HepG2 (cell line): ENCODE results near the gene ST6GALNAC3. TPM values are rescaled to one million over a fixed set of nuclear protein-coding genes. Genes with fewer than 3 reads are reported as not detected.

Source experiments
- ATAC-seq: fragments of 200-7000 bp; cut with Tn5 transposase; 3 replicates; pipeline ENCODE4 v1.9.1; 2020; ENCODE audit warnings: mild to moderate bottlenecking, moderate library complexity
- BruUV-seq: library from RNA; stranded (reverse); fragments of 400-500 nt; replicated peaks from 2 replicates; lab custom pipeline; 2021; lab: Mats Ljungman, UMichigan
- CTCF ChIA-PET: fragments of 300-600 bp; formaldehyde crosslinking; extraction: SDS; loops from one replicate; lab custom pipeline; 2021; ENCODE audit warnings: low total read pairs, inconsistent platforms, low intra/inter-chr PET ratio; lab: Yijun Ruan, JAX
- POLR2A ChIA-PET: fragments of 350-600 bp; sonication (Branson Sonifier 250); formaldehyde crosslinking; loops from one replicate; lab custom pipeline; 2020; ENCODE audit warnings: antibody characterized with exemption, inconsistent platforms; lab: Yijun Ruan, JAX
- DNase-seq: peaks from one replicate; pipeline ENCODE4 v3.0.0-alpha.2; 2015; ENCODE audit warnings: low spot score
- FAIRE-seq: peaks from 3 replicates; lab custom pipeline; 2011; peaks lifted over from hg19 to GRCh38; lab: Jason Lieb, UNC
- H2AFZ ChIP-seq: one replicate; pipeline ENCODE4 v1.6.1; 2011; ENCODE audit warnings: low read length, inconsistent platforms
- H3K27ac ChIP-seq: fragments of 300-600 bp; 3 replicates; pipeline ENCODE4 v1.8.0; 2011; ENCODE audit warnings: mixed run types, mild to moderate bottlenecking, mixed read lengths, low read length, inconsistent platforms; ENCODE audit not compliant: insufficient read depth; ENCODE audit errors: extremely low read length
- H3K27me3 ChIP-seq, 2 experiments: fragments of 200-600 bp in 1 of 2; 2 replicates in 1 of 2; 3 replicates in 1 of 2; pipeline versions ENCODE4 v1.6.0 to v1.8.0; 2011; ENCODE audit warnings: low read length in 2 of 2, mild to moderate bottlenecking in 2 of 2, moderate library complexity in 2 of 2, inconsistent platforms in 1 of 2; ENCODE audit not compliant: insufficient read depth in 2 of 2, control insufficient read depth in 1 of 2
- H3K36me3 ChIP-seq, 2 experiments: fragments of 200-600 bp in 1 of 2; replicated peaks in 1 of 2; 2 replicates in 1 of 2; 3 replicates in 1 of 2; pipeline versions ENCODE4 v1.5.1 to v1.8.0; 2011; ENCODE audit warnings: low read length in 2 of 2, inconsistent platforms in 1 of 2; ENCODE audit not compliant: insufficient read depth in 2 of 2, control insufficient read depth in 1 of 2
- H3K4me1 ChIP-seq: 2 replicates; pipeline ENCODE4 v1.5.1; 2012; ENCODE audit warnings: low read length, inconsistent platforms; ENCODE audit not compliant: insufficient read depth
- H3K4me2 ChIP-seq: 2 replicates; pipeline ENCODE4 v1.6.0; 2011; ENCODE audit warnings: low read depth, low read length, inconsistent platforms
- H3K4me3 ChIP-seq, 3 experiments: fragments of 200-600 bp in 1 of 3; sonication (generic), shearing (Covaris generic) in 1 of 3; replicated peaks in 1 of 3; 2 replicates each; pipeline ENCODE4 v1.5.1; 2011 to 2016; ENCODE audit warnings: low read length in 3 of 3, inconsistent platforms in 2 of 3, low read depth in 2 of 3, mild to moderate bottlenecking in 2 of 3, control low read depth in 1 of 3, mixed read lengths in 1 of 3; ENCODE audit not compliant: insufficient read depth in 1 of 3
- H3K79me2 ChIP-seq: one replicate; pipeline ENCODE4 v1.6.1; 2011; ENCODE audit warnings: low read length, inconsistent platforms; ENCODE audit not compliant: insufficient read depth
- H3K9ac ChIP-seq: 2 replicates; pipeline ENCODE4 v1.6.0; 2011; ENCODE audit warnings: mild to moderate bottlenecking, low read depth, low read length, inconsistent platforms; ENCODE audit not compliant: insufficient read depth
- H3K9me3 ChIP-seq: 2 replicates; pipeline ENCODE4 v1.5.1; 2012; ENCODE audit warnings: mild to moderate bottlenecking, low read length
- H4K20me1 ChIP-seq: 2 replicates; pipeline ENCODE4 v1.6.0; 2011; ENCODE audit warnings: inconsistent platforms, mild to moderate bottlenecking, low read length, moderate library complexity; ENCODE audit not compliant: insufficient read depth
- EEA1 ChIP-seq: sonication (generic); formaldehyde crosslinking; IDR thresholded peaks from 2 replicates; pipeline ENCODE4 v1.5.1; 2020; ENCODE audit warnings: mild to moderate bottlenecking, missing genetic modification reagents, borderline replicate concordance
- ZBTB49 ChIP-seq: sonication (generic); formaldehyde crosslinking; IDR thresholded peaks from 2 replicates; pipeline ENCODE4 v1.4.0; 2020; ENCODE audit warnings: missing genetic modification reagents, borderline replicate concordance
- ZKSCAN1 ChIP-seq: fragments of 150-350 bp; IDR thresholded peaks from 2 replicates; pipeline ENCODE4 v1.6.1; 2014; ENCODE audit warnings: low read length
- WGBS: methylation state at CpG from one replicate; pipeline ENCODE4 v1.1.6; 2017; ENCODE audit warnings: low lambda C conversion rate; 5-methylcytosine and 5-hydroxymethylcytosine counted together
- in situ Hi-C: cut with HindIII; loops from 2 replicates; pipeline ENCODE4 v1.10.0; 2017; ENCODE audit warnings: low pct_unique_long_range_greater_than_20kb; ENCODE audit not compliant: extremely low pct_ligation_motif_present
- intact Hi-C: fragments of 100-400 bp; cut with micrococcal nuclease; formaldehyde crosslinking; loops from one replicate; pipeline ENCODE4 v1.10.0; 2022; ENCODE audit not compliant: unreplicated experiment
- polyA plus RNA-seq, 8 experiments: library from polyadenylated mRNA; depleted of rRNA in 3 of 8; stranded (reverse) in 7 of 8; unstranded in 1 of 8; fragments of >200 nt; fragmentation: Illumina TruSeq in 4 of 8; extraction: Trizol in 4 of 8; gene quantifications; 2 replicates each; pipeline versions ENCODE4 v1.2.1 to v1.2.3, GENCODE V29; 2011 to 2016; ENCODE audit warnings: low read depth in 4 of 8, missing spikeins in 1 of 8, mixed read lengths in 1 of 8; ENCODE audit not compliant: insufficient read depth in 1 of 8
- total RNA-seq, 5 experiments: library from RNA; depleted of rRNA; stranded (reverse); fragments of >200 nt; fragmentation: Illumina TruSeq; extraction: Trizol; gene quantifications; 2 replicates each; pipeline ENCODE4 v1.2.3, GENCODE V29; 2016; ENCODE audit warnings: low read depth in 1 of 5
- TF ChIP-seq, protein P1 (sequence below): sonication (generic); formaldehyde crosslinking; IDR thresholded peaks from 2 replicates; pipeline ENCODE4 v1.5.0; 2020; ENCODE audit warnings: mild to moderate bottlenecking, low read depth, missing genetic modification reagents, borderline replicate concordance
- TF ChIP-seq, protein P2 (sequence below): IDR thresholded peaks from 2 replicates; pipeline ENCODE4 v1.6.1; 2016; ENCODE audit warnings: low read depth, borderline replicate concordance

ST6GALNAC3 gene
- total and polyA plus RNA-seq, 2 of the 13 experiments (the other 11 are each of a cell fraction or from before 2014, with no cell fraction given): not detected

DNA sequence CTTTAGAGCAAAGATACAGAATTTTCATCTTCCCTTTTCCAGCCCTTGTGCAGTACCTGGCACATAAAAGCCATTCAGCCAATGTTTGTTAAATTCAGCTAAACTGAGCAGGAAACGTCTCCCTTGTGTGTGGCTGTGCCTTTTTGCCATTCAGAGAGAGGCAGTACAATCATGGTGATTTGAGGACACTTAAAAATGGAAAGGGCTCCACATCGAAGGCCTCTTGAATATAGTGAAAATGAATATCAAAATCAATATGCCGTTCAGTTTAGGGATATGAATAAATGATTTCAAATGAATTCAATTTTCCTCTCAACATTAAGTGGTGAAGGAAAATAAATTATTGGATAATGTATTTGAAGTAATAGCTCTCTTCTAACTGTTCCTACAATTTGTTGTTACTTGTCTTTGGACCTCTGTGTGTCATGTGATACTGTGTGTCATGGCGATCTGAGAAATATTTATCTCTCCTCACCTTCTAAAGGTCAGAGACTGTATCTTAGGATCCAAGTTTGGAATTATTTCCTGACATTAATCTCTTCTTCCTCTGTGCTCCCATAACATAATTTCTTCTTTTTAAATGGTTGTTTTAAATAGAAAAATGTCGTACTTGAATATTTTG lies 437.1 kb downstream of the ST6GALNAC3 start:
- no peaks in the 10 kb centered on the region; a peak in 1 of 5 replicates for H3K27me3 ChIP-seq
- no peak overlapping the region for H3K4me2 ChIP-seq
- no peak overlapping the region for H3K27ac ChIP-seq
- no peak overlapping the region for H2AFZ ChIP-seq
- CTCF ChIA-PET: no interaction called here
- POLR2A ChIA-PET: no interaction called here
- DNase-seq: no peak
- H3K4me3 ChIP-seq: no peak overlapping the region
- 8% methylated on average over 5 of the region's 5 CpGs for WGBS
- intact Hi-C loops (no loop called here), in situ Hi-C loops (no loop called here)
- no peaks in the 10 kb centered on the region for H3K9me3 ChIP-seq
- H3K4me1 ChIP-seq: no peaks in the 10 kb centered on the region
- no peak for ATAC-seq
- H4K20me1 ChIP-seq: no peaks in the 10 kb centered on the region
- no TSS peak for BruUV-seq
- no peaks in the 10 kb centered on the region for H3K36me3 ChIP-seq
- TF ChIP-seq, protein P1, sequence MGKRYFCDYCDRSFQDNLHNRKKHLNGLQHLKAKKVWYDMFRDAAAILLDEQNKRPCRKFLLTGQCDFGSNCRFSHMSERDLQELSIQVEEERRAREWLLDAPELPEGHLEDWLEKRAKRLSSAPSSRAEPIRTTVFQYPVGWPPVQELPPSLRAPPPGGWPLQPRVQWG (CRISPR knock-in tag): no peak
- TF ChIP-seq, protein P2, sequence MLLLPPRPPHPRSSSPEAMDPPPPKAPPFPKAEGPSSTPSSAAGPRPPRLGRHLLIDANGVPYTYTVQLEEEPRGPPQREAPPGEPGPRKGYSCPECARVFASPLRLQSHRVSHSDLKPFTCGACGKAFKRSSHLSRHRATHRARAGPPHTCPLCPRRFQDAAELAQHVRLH (CRISPR knock-in tag): no peak
- TF ChIP-seq ZKSCAN1: no peak
- TF ChIP-seq ZBTB49 (CRISPR knock-in tag): no peak
- TF ChIP-seq EEA1 (CRISPR knock-in tag): no peak
- H3K79me2 ChIP-seq: no peaks in the 10 kb centered on the region
- no peak for FAIRE-seq
- no peak overlapping the region for H3K9ac ChIP-seq
